Gastrocnemius medialis (tissue), 4 donors: ENCODE data around the gene ABCC4.

Experiments
- POLR2A ChIP-seq, 2 donors: fragments of 450-650 bp; IDR thresholded peaks; one replicate each; pipeline ENCODE4 v1.6.1; 2017; ENCODE audit warnings: antibody characterized with exemption in 2 of 2, mild to moderate bottlenecking in 2 of 2, moderate library complexity in 2 of 2
- TF ChIP-seq, protein P1 (sequence below), 5 experiments: fragments of 450-650 bp in 3 of 5; fragments of 200-600 bp in 2 of 5; sonication (generic) in 2 of 5; IDR thresholded peaks in 4 of 5; conservative IDR thresholded peaks in 1 of 5; 1 replicate in 4 of 5; 2 replicates in 1 of 5; pipeline ENCODE4 v1.5.1; 2016 to 2019; ENCODE audit warnings: antibody characterized with exemption in 5 of 5, mild to moderate bottlenecking in 3 of 5, moderate library complexity in 3 of 5

DNA sequence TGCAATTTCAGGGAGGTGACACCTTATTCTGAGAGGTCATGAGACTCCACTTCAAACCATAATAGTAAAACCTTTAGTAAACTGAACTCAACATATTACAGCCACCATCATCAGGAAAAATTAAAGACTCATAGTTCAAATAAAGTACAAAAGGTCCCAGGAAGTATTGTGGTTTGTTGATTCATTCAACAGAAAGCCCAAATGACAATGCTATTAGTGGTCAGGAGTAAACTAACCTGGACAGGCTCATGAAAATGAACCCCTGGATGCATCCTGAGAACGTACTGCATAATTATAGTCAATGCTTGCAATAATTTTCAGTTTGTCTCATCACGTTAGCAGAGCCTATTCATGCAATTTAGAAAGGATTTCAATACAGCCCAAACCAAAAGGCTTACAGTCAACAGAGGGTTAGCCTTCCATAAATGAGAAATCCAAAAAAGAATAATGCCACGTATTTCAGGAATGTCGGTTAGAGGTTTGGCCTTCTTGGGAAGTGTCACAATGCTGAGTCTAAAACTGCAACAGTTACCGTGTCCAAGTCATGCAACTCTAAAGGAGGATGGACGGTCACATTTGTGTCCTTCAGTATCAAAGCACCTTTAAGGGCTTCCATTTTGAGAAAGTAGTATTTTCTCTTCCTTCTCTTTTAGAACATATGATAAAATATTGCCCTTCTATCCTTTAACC, 280.8 kb downstream of the ABCC4 start:
- TF ChIP-seq, protein P1, sequence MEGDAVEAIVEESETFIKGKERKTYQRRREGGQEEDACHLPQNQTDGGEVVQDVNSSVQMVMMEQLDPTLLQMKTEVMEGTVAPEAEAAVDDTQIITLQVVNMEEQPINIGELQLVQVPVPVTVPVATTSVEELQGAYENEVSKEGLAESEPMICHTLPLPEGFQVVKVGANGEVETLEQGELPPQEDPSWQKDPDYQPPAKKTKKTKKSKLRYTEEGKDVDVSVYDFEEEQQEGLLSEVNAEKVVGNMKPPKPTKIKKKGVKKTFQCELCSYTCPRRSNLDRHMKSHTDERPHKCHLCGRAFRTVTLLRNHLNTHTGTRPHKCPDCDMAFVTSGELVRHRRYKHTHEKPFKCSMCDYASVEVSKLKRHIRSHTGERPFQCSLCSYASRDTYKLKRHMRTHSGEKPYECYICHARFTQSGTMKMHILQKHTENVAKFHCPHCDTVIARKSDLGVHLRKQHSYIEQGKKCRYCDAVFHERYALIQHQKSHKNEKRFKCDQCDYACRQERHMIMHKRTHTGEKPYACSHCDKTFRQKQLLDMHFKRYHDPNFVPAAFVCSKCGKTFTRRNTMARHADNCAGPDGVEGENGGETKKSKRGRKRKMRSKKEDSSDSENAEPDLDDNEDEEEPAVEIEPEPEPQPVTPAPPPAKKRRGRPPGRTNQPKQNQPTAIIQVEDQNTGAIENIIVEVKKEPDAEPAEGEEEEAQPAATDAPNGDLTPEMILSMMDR (IDR thresholded peaks at IDR 0.05 in 4 of 5, conservative IDR thresholded peaks at IDR 0.05 in 1 of 5), result no peak
- TF ChIP-seq POLR2A (IDR thresholded peaks at IDR 0.05), result no peak
